ENCODE data around the gene GARS1. TPM values are rescaled to one million over a fixed set of nuclear protein-coding genes. Genes with fewer than 3 reads are reported as not detected.

GARS1 gene
- total and polyA plus RNA-seq, 2 donors from 2014 or later: 84.3 to 104 TPM

GRCh38 chr7:30617359-30617758 lies 22.7 kb downstream of the GARS1 start:
- H3K9ac ChIP-seq (ENCODE audit: low read length in 3 of 3): no peak overlapping the region
- no peak for FAIRE-seq

GRCh38 chr7:30618080-30618676 lies 23.5 kb downstream of the GARS1 start:
- Histone ChIP-seq H3K36me3 (ENCODE audit: control insufficient read depth in 2 of 3, insufficient read depth in 3 of 3, low read length in 3 of 3) (peaks cover 14 to 44% (median 27%) of the 10 kb centered on the region in 3 donors), H3K27me3 (ENCODE audit: control insufficient read depth, insufficient read depth, low read length) (no peaks in the 10 kb centered on the region), H3K4me3 (ENCODE audit: low read length in 3 of 3) (no peak overlapping the region), H3K9me3 (ENCODE audit: control insufficient read depth in 2 of 3, insufficient read depth in 1 of 3, low read length in 3 of 3) (no peaks in the 10 kb centered on the region), H3K9ac (ENCODE audit: low read length in 3 of 3) (no peak overlapping the region), H3K4me1 (ENCODE audit: control insufficient read depth in 2 of 3, insufficient read depth in 2 of 3, low read depth in 1 of 3, low read length in 3 of 3) (no peaks in the 10 kb centered on the region), H3K27ac (ENCODE audit: low read depth in 2 of 2, low read length in 2 of 2) (no peak overlapping the region)
- intact Hi-C loops (cut with DNase I): no loop called here
- DNase-seq (peak in 1 of 5 donors; percentile 16), FAIRE-seq (no peak)
- no peak for TF ChIP-seq CTCF (IDR thresholded peaks at IDR 0.05; ENCODE audit: borderline replicate concordance, extremely low read depth, insufficient read depth)

More at GRCh38 chr7:30617359-30617758, 22.7 kb downstream of the GARS1 start:
- no peak for TF ChIP-seq CTCF (IDR thresholded peaks at IDR 0.05; ENCODE audit: borderline replicate concordance, extremely low read depth, insufficient read depth)
- intact Hi-C loops (cut with DNase I): no loop called here
- no peaks in the 10 kb centered on the region for H3K27me3 ChIP-seq (ENCODE audit: control insufficient read depth, insufficient read depth, low read length)
- DNase-seq: no peak
- no peaks in the 10 kb centered on the region for H3K9me3 ChIP-seq (ENCODE audit: control insufficient read depth in 2 of 3, insufficient read depth in 1 of 3, low read length in 3 of 3)
- H3K4me1 ChIP-seq (ENCODE audit: control insufficient read depth in 2 of 3, insufficient read depth in 2 of 3, low read depth in 1 of 3, low read length in 3 of 3): no peaks in the 10 kb centered on the region
- no peak overlapping the region for H3K4me3 ChIP-seq (ENCODE audit: low read length in 3 of 3)
- no peak overlapping the region for H3K27ac ChIP-seq (ENCODE audit: low read depth in 2 of 2, low read length in 2 of 2)
- H3K36me3 ChIP-seq (ENCODE audit: control insufficient read depth in 2 of 3, insufficient read depth in 3 of 3, low read length in 3 of 3): peaks cover 14 to 50% (median 29%) of the 10 kb centered on the region in 3 donors

GRCh38 chr7:30618961-30619360 lies 24.3 kb downstream of the GARS1 start:
- no peak for TF ChIP-seq CTCF (IDR thresholded peaks at IDR 0.05; ENCODE audit: borderline replicate concordance, extremely low read depth, insufficient read depth)
- Histone ChIP-seq H3K9ac (ENCODE audit: low read length in 3 of 3) (no peak overlapping the region), H3K9me3 (ENCODE audit: control insufficient read depth in 2 of 3, insufficient read depth in 1 of 3, low read length in 3 of 3) (no peaks in the 10 kb centered on the region), H3K4me3 (ENCODE audit: low read length in 3 of 3) (no peak overlapping the region), H3K36me3 (ENCODE audit: control insufficient read depth in 2 of 3, insufficient read depth in 3 of 3, low read length in 3 of 3) (peaks cover 14 to 49% (median 24%) of the 10 kb centered on the region in 3 donors), H3K4me1 (ENCODE audit: control insufficient read depth in 2 of 3, insufficient read depth in 2 of 3, low read depth in 1 of 3, low read length in 3 of 3) (no peaks in the 10 kb centered on the region), H3K27me3 (ENCODE audit: control insufficient read depth, insufficient read depth, low read length) (no peaks in the 10 kb centered on the region), H3K27ac (ENCODE audit: low read depth in 2 of 2, low read length in 2 of 2) (no peak overlapping the region)
- DNase-seq (no peak), FAIRE-seq (no peak)
- intact Hi-C loops (cut with DNase I): no loop called here

GRCh38 chr7:30625283-30625682 lies 30.6 kb downstream of the GARS1 start:
- Histone ChIP-seq H3K9me3 (ENCODE audit: control insufficient read depth in 2 of 3, insufficient read depth in 1 of 3, low read length in 3 of 3) (no peaks in the 10 kb centered on the region), H3K4me1 (ENCODE audit: control insufficient read depth in 2 of 3, insufficient read depth in 2 of 3, low read depth in 1 of 3, low read length in 3 of 3) (no peaks in the 10 kb centered on the region), H3K27ac (ENCODE audit: low read depth in 2 of 2, low read length in 2 of 2) (no peak overlapping the region), H3K9ac (ENCODE audit: low read length in 3 of 3) (no peak overlapping the region), H3K4me3 (ENCODE audit: low read length in 3 of 3) (no peak overlapping the region), H3K36me3 (ENCODE audit: control insufficient read depth in 2 of 3, insufficient read depth in 3 of 3, low read length in 3 of 3) (peaks cover 17 to 36% (median 22%) of the 10 kb centered on the region in 3 donors), H3K27me3 (ENCODE audit: control insufficient read depth, insufficient read depth, low read length) (no peaks in the 10 kb centered on the region)
- intact Hi-C loops (cut with DNase I): no loop called here
- DNase-seq: peak in 1 of 5 donors; percentile 7
- no peak for FAIRE-seq
- TF ChIP-seq CTCF (IDR thresholded peaks at IDR 0.05; ENCODE audit: borderline replicate concordance, extremely low read depth, insufficient read depth): no peak

All from kidney (tissue), 14 donors.